Panc1 (cell line): ENCODE measurements around the gene AKAP6. TPM values are rescaled to one million over a fixed set of nuclear protein-coding genes. Genes with fewer than 3 reads are reported as not detected.

Experiments
- ATAC-seq: fragments of 200-7000 bp; cut with Tn5 transposase; 2 replicates; pipeline ENCODE4 v1.9.1; 2020; ENCODE audit warnings: mild to moderate bottlenecking, moderate library complexity
- Bru-seq: library from RNA; stranded (reverse); fragments of 400-500 nt; gene quantifications from one replicate; lab custom pipeline; 2021; lab: Mats Ljungman, UMichigan
- BruChase-seq, 2 experiments: library from RNA; stranded (reverse); fragments of 400-500 nt; gene quantifications; one replicate each; lab custom pipeline; 2021; lab: Mats Ljungman, UMichigan
- BruUV-seq: library from RNA; stranded (reverse); fragments of 400-500 nt; replicated peaks from 2 replicates; lab custom pipeline; 2021; lab: Mats Ljungman, UMichigan
- CTCF ChIA-PET: fragments of 300-600 bp; sonication (Branson Sonifier 250); formaldehyde crosslinking; loops from one replicate; lab custom pipeline; 2022; ENCODE audit warnings: antibody characterized with exemption; lab: Charles Lee
- POLR2A ChIA-PET: fragments of 300-600 bp; sonication (Branson Sonifier 250); formaldehyde crosslinking; loops from one replicate; lab custom pipeline; 2022; ENCODE audit warnings: antibody characterized with exemption; lab: Charles Lee
- DNase-seq: peaks from one replicate; pipeline ENCODE4 v3.0.0-alpha.2; 2010; ENCODE audit warnings: low read depth, low spot score
- H3K27ac ChIP-seq: 2 replicates; pipeline ENCODE4 v1.5.1; 2011; ENCODE audit warnings: mild to moderate bottlenecking, low read length, inconsistent platforms
- H3K27me3 ChIP-seq: fragments of 200-500 bp; sonication (Bioruptor generic); 2 replicates; pipeline ENCODE4 v1.6.0; 2014; ENCODE audit warnings: low read length, inconsistent platforms; ENCODE audit not compliant: control insufficient read depth, insufficient read depth
- H3K36me3 ChIP-seq: fragments of 200-500 bp; sonication (Bioruptor generic); 2 replicates; pipeline ENCODE4 v1.5.1; 2014; ENCODE audit warnings: inconsistent platforms, mild to moderate bottlenecking, low read length, moderate library complexity; ENCODE audit not compliant: control insufficient read depth, insufficient read depth
- H3K4me1 ChIP-seq: 2 replicates; pipeline ENCODE4 v1.5.1; 2011; ENCODE audit warnings: inconsistent platforms, mild to moderate bottlenecking, low read length, moderate library complexity; ENCODE audit not compliant: control insufficient read depth, insufficient read depth
- H3K4me3 ChIP-seq, 2 experiments: 2 replicates each; pipeline ENCODE4 v1.5.1; 2011 to 2012; ENCODE audit warnings: low read depth in 2 of 2, low read length in 2 of 2, mild to moderate bottlenecking in 2 of 2, inconsistent platforms in 1 of 2, moderate library complexity in 1 of 2
- H3K9me3 ChIP-seq: fragments of 200-500 bp; sonication (Bioruptor generic); 2 replicates; pipeline ENCODE4 v1.5.1; 2014; ENCODE audit warnings: low read depth, mild to moderate bottlenecking, inconsistent platforms, low read length, moderate library complexity; ENCODE audit not compliant: control insufficient read depth, insufficient read depth
- CTCF ChIP-seq: fragments of 450-650 bp; IDR thresholded peaks from 2 replicates; pipeline ENCODE4 v1.5.1; 2017; ENCODE audit warnings: mild to moderate bottlenecking
- POLR2AphosphoS5 ChIP-seq: IDR thresholded peaks from 2 replicates; pipeline ENCODE4 v1.6.1; 2012; ENCODE audit warnings: mild to moderate bottlenecking, low read depth, low read length, moderate library complexity
- REST ChIP-seq, 2 experiments: IDR thresholded peaks; 2 replicates each; pipeline ENCODE4 v1.6.1; 2011 to 2012; ENCODE audit warnings: low read depth in 2 of 2, control low read depth in 1 of 2, low read length in 1 of 2, mild to moderate bottlenecking in 1 of 2, moderate library complexity in 1 of 2; ENCODE audit not compliant: insufficient read depth in 1 of 2
- SIN3A ChIP-seq: IDR thresholded peaks from 2 replicates; pipeline ENCODE4 v1.6.1; 2012; ENCODE audit warnings: low read depth, mild to moderate bottlenecking, low read length, moderate library complexity, borderline replicate concordance; ENCODE audit not compliant: insufficient read depth
- TCF7L2 ChIP-seq: IDR thresholded peaks from 2 replicates; pipeline ENCODE4 v1.6.1; 2011; ENCODE audit warnings: mild to moderate bottlenecking, low read depth, low read length, inconsistent platforms
- in situ Hi-C: cut with HindIII; loops from 2 replicates; pipeline ENCODE4 v1.10.0; 2016; ENCODE audit warnings: low sequenced_read_pairs, low pct_unique_long_range_greater_than_20kb
- intact Hi-C: fragments of 100-400 bp; cut with micrococcal nuclease; formaldehyde crosslinking; loops from one replicate; pipeline ENCODE4 v1.10.0; 2022; ENCODE audit not compliant: unreplicated experiment
- long read RNA-seq: library from polyadenylated mRNA; unstranded; transcript quantifications from one replicate; pipeline ENCODE4 v2.0.0, GENCODE V29; 2021; ENCODE audit not compliant: unreplicated experiment
- polyA plus RNA-seq: library from polyadenylated mRNA; unstranded; fragments of >200 nt; gene quantifications from one replicate; pipeline ENCODE4 v1.2.1, GENCODE V29; 2012; ENCODE audit warnings: missing spikeins; ENCODE audit not compliant: insufficient read length
- total RNA-seq: library from RNA; stranded (reverse); gene quantifications from one replicate; pipeline ENCODE4 v1.2.1, GENCODE V29; 2021; ENCODE audit not compliant: unreplicated experiment

AKAP6 gene
- 0.82 TPM for total RNA-seq
- 0.28 TPM for polyA plus RNA-seq
- Bru-seq, nascent RNA, result percentile 21 among the genes with signal in this experiment
- BruChase-seq, experiment 1, labeled RNA remaining after a 2-hour chase, result percentile 17 among the genes with signal in this experiment
- BruChase-seq, experiment 2, labeled RNA remaining after a 6-hour chase, result percentile 17 among the genes with signal in this experiment
- long read RNA-seq, result 0 reads

DNA sequence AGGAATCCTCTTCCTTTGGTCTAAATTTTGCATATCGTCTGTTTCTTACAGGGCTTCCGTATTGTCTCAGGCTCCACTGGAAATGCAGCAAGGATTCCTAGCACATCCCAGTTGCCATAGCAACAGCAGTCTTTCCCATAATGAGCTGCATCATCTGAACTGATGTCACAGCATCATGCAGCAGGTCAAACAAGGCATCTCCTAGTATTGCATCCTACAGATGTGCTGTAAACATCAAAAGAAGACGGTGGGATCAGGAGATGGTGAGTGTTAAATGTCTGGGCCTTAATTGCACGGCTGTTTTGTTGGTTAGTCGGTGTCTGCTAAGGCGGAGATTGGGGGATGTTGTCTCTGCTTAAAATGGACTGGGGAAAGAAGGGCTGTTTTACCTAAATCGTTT, at the start of gene AKAP6:
Gene AKAP6, plus strand, starts transcription at position 153 of the 400 bp plus-strand sequence. CDS start 104,196 bp downstream, outside the sequence.
- H3K4me1 ChIP-seq, result no peaks in the 10 kb centered on the region
- H3K27ac ChIP-seq, result no peak within 1 kb of the TSS
- DNase-seq (no peak), ATAC-seq (no peak)
- ChIA-PET POLR2A (no interaction called here), CTCF (no interaction called here)
- BruUV-seq, result no TSS peak
- TF ChIP-seq POLR2AphosphoS5, result no peak
- no peak for TF ChIP-seq CTCF
- TF ChIP-seq SIN3A, result no peak
- no peak for TF ChIP-seq REST (IDR thresholded peaks at IDR 0.05; ENCODE audit: insufficient read depth in 1 of 2, low read depth in 2 of 2, low read length in 1 of 2)
- no peak for TF ChIP-seq TCF7L2
- in situ Hi-C loops, result no loop called here
- H3K4me3 ChIP-seq, result no peak within 1 kb of the TSS
- intact Hi-C loops, result no loop called here
- H3K36me3 ChIP-seq, result no peaks in the 10 kb centered on the region
- no peaks in the 10 kb centered on the region for H3K9me3 ChIP-seq
- H3K27me3 ChIP-seq, result no peaks in the 10 kb centered on the region

GRCh38 chr14:32286602-32287001, 42.5 kb upstream of the AKAP6 start:
- no peak overlapping the region for H3K4me3 ChIP-seq
- no TSS peak for BruUV-seq
- no peaks in the 10 kb centered on the region for H3K4me1 ChIP-seq
- ChIA-PET POLR2A (no interaction called here), CTCF (no interaction called here)
- in situ Hi-C loops (no loop called here), intact Hi-C loops (no loop called here)
- ATAC-seq (no peak), DNase-seq (no peak)
- no peaks in the 10 kb centered on the region for H3K9me3 ChIP-seq
- H3K27me3 ChIP-seq, result no peaks in the 10 kb centered on the region
- TF ChIP-seq CTCF, result no peak
- TF ChIP-seq SIN3A, result no peak
- no peaks in the 10 kb centered on the region for H3K36me3 ChIP-seq
- no peak overlapping the region for H3K27ac ChIP-seq
